GM18526 (cell line): Measurements from ENCODE around the gene SDHAF4.

Experiments used
- POLR2A ChIP-seq: IDR thresholded peaks from 3 replicates; pipeline ENCODE4 v1.6.1; 2011; ENCODE audit not compliant: insufficient read length; ENCODE audit errors: extremely low read depth

SDHAF4 gene

GRCh38 chr6:70566751-70567382 lies at the start of gene SDHAF4:
Gene SDHAF4, plus strand, starts transcription at chr6:70566930. Its CDS starts 11 bp downstream, at chr6:70566941.
- peak; percentile 95 for TF ChIP-seq POLR2A

GRCh38 chr6:70518723-70519122 lies 48.0 kb upstream of the SDHAF4 start:
- no peak for TF ChIP-seq POLR2A

GRCh38 chr6:70520575-70520974 lies 46.2 kb upstream of the SDHAF4 start:
- TF ChIP-seq POLR2A, result no peak

- no peak for TF ChIP-seq POLR2A
These were observed 41.9 kb upstream of the SDHAF4 start for GRCh38 chr6:70524721-70525286.

- TF ChIP-seq POLR2A, result no peak
These were observed 39.5 kb upstream of the SDHAF4 start for GRCh38 chr6:70527071-70527737.

GRCh38 chr6:70530023-70530422 lies 36.7 kb upstream of the SDHAF4 start:
- TF ChIP-seq POLR2A, result no peak

- no peak for TF ChIP-seq POLR2A
These were observed 35.6 kb upstream of the SDHAF4 start for GRCh38 chr6:70531133-70531532.

GRCh38 chr6:70537266-70537665 lies 29.5 kb upstream of the SDHAF4 start:
- no peak for TF ChIP-seq POLR2A

- no peak for TF ChIP-seq POLR2A
These were observed 28.4 kb upstream of the SDHAF4 start for GRCh38 chr6:70538376-70538775.

- no peak for TF ChIP-seq POLR2A
These were observed 19.4 kb upstream of the SDHAF4 start for GRCh38 chr6:70547313-70547712.

- TF ChIP-seq POLR2A, result no peak
These were observed 18.8 kb upstream of the SDHAF4 start for GRCh38 chr6:70547905-70548304.

GRCh38 chr6:70549327-70549726 lies 17.4 kb upstream of the SDHAF4 start:
- no peak for TF ChIP-seq POLR2A

- TF ChIP-seq POLR2A, result no peak
These were observed 15.2 kb upstream of the SDHAF4 start for GRCh38 chr6:70551566-70551965.

GRCh38 chr6:70552974-70553373 lies 13.8 kb upstream of the SDHAF4 start:
- no peak for TF ChIP-seq POLR2A

- TF ChIP-seq POLR2A, result no peak
These were observed 8.7 kb upstream of the SDHAF4 start for GRCh38 chr6:70557998-70558397.

GRCh38 chr6:70563530-70563929 lies 3.2 kb upstream of the SDHAF4 start:
- no peak for TF ChIP-seq POLR2A
